K562 (cell line): ENCODE results near the gene ITPR1. TPM values are rescaled to one million over a fixed set of nuclear protein-coding genes. Genes with fewer than 3 reads are reported as not detected.

ENCODE experiments used
- ATF3 ChIP-seq, 2 experiments: fragments of 450-650 bp in 1 of 2; sonication (generic) in 1 of 2; formaldehyde crosslinking in 1 of 2; IDR thresholded peaks in 1 of 2; conservative IDR thresholded peaks in 1 of 2; 2 replicates each; pipeline versions ENCODE4 v1.6.1 to v1.8.1; 2016 to 2023; ENCODE audit warnings: mild to moderate bottlenecking in 2 of 2, moderate library complexity in 2 of 2, inconsistent platforms in 1 of 2, missing genetic modification reagents in 1 of 2
- CBX1 ChIP-seq: sonication (generic); IDR thresholded peaks from 2 replicates; pipeline ENCODE4 v1.6.1; 2016; ENCODE audit warnings: antibody characterized with exemption, low read depth, mild to moderate bottlenecking
- CREB3 ChIP-seq: fragments of 450-650 bp; conservative IDR thresholded peaks from 2 replicates; pipeline ENCODE4 v1.6.1; 2016; ENCODE audit warnings: missing genetic modification characterization, low read depth, mild to moderate bottlenecking, missing compliant biosample characterization, moderate library complexity
- CREB3L1 ChIP-seq: fragments of 450-650 bp; IDR thresholded peaks from 2 replicates; pipeline ENCODE4 v1.6.1; 2014; ENCODE audit warnings: low read depth, mild to moderate bottlenecking, moderate library complexity, borderline replicate concordance
- CREB5 ChIP-seq: fragments of 250-450 bp; sonication (Bioruptor Pico); IDR thresholded peaks from 2 replicates; pipeline ENCODE4 v1.5.0; 2020; ENCODE audit warnings: mild to moderate bottlenecking
- CTBP1 ChIP-seq: fragments of 450-650 bp; IDR thresholded peaks from 2 replicates; pipeline ENCODE4 v1.6.1; 2016; ENCODE audit warnings: borderline replicate concordance
- JUNB ChIP-seq: fragments of 450-650 bp; formaldehyde crosslinking; conservative IDR thresholded peaks from 2 replicates; pipeline ENCODE4 v1.4.0; 2020; ENCODE audit warnings: mild to moderate bottlenecking
- POLR3A ChIP-seq: IDR thresholded peaks from 2 replicates; pipeline ENCODE4 v1.6.1; 2011; ENCODE audit warnings: borderline replicate concordance, mild to moderate bottlenecking, moderate library complexity; ENCODE audit not compliant: insufficient read length, insufficient read depth; ENCODE audit errors: extremely low read depth
- RAD21 ChIP-seq, 2 experiments: fragments of 250-450 bp in 1 of 2; fragments of 450-650 bp in 1 of 2; sonication (Bioruptor Pico) in 1 of 2; formaldehyde crosslinking in 1 of 2; IDR thresholded peaks in 1 of 2; conservative IDR thresholded peaks in 1 of 2; 2 replicates each; pipeline versions ENCODE4 v1.4.0 to v1.8.0; 2020 to 2022; ENCODE audit warnings: mild to moderate bottlenecking in 2 of 2, moderate library complexity in 1 of 2
- RBM39 ChIP-seq: fragments of 200-400 bp; formaldehyde crosslinking; optimal IDR thresholded peaks from 2 replicates; pipeline ENCODE3; 2018; ENCODE audit warnings: low read depth, low read length
- TAF9B ChIP-seq: fragments of 450-650 bp; IDR thresholded peaks from 2 replicates; pipeline ENCODE4 v1.6.1; 2018; ENCODE audit warnings: mild to moderate bottlenecking; ENCODE audit not compliant: partially characterized antibody
- ZBTB7A ChIP-seq: IDR thresholded peaks from 2 replicates; pipeline ENCODE4 v1.6.1; 2011; ENCODE audit warnings: low read depth, mild to moderate bottlenecking, low read length, moderate library complexity, borderline replicate concordance; ENCODE audit not compliant: control insufficient read depth
- ZKSCAN3 ChIP-seq: fragments of 250-450 bp; sonication (Bioruptor Pico); IDR thresholded peaks from 2 replicates; pipeline ENCODE4 v1.4.0; 2020
- ZNF584 ChIP-seq: fragments of 200-800 bp; sonication (Bioruptor generic); IDR thresholded peaks from 2 replicates; pipeline ENCODE4 v1.6.1; 2016; ENCODE audit warnings: low read depth, mild to moderate bottlenecking, missing genetic modification characterization, missing compliant biosample characterization
- ZNF609 ChIP-seq: sonication (generic); formaldehyde crosslinking; IDR thresholded peaks from 2 replicates; pipeline ENCODE4 v1.8.1; 2023; ENCODE audit warnings: missing genetic modification reagents, mild to moderate bottlenecking, borderline replicate concordance
- polyA plus RNA-seq, 8 experiments: library from polyadenylated mRNA; depleted of rRNA in 4 of 8; stranded (reverse) in 5 of 8; unstranded in 3 of 8; fragments of >200 nt; fragmentation: Nextera tagmentation in 2 of 8; fragmentation: Illumina TruSeq in 1 of 8; extraction: Ambion mirVana in 2 of 8; extraction: Trizol in 1 of 8; gene quantifications; 2 replicates each; pipeline versions ENCODE4 v1.2.1 to v1.2.3, GENCODE V29; 2011 to 2014; ENCODE audit warnings: inconsistent platforms in 1 of 8, missing spikeins in 1 of 8
- total RNA-seq, 7 experiments: library from RNA; depleted of rRNA in 6 of 7; stranded (reverse); fragments of >200 nt in 6 of 7; fragmentation: Illumina TruSeq in 2 of 7; extraction: Trizol in 2 of 7; gene quantifications; 2 replicates each; pipeline versions ENCODE4 v1.2.1 to v1.2.3, GENCODE V29; 2011 to 2021; ENCODE audit warnings: low replicate concordance in 1 of 7

ITPR1 gene
- total and polyA plus RNA-seq, 9 of the 15 experiments (the other 6 are each of a cell fraction or from before 2014, with no cell fraction given) = 22.4 to 40.0 (median 27.4) TPM

GRCh38 chr3:4828279-4829030 is 335.3 kb downstream of the ITPR1 start (continued):
- no peak for TF ChIP-seq CBX1
- no peak for TF ChIP-seq ZKSCAN3 (CRISPR knock-in tag)
- no peak for TF ChIP-seq CREB3L1
- TF ChIP-seq CTBP1 = peak; percentile 73
- peak; percentile 54; the same call in 1 of the 2 replicates for TF ChIP-seq ATF3 (IDR thresholded peaks at IDR 0.05)
- no peak for TF ChIP-seq ATF3 (CRISPR knock-in tag; conservative IDR thresholded peaks at IDR 0.05)
- TF ChIP-seq ZNF609 (CRISPR knock-in tag) = 0 out of 2 replicates have a peak, but pooled peaks have one; percentile 55
- TF ChIP-seq POLR3A = no peak
- no peak for TF ChIP-seq CREB5 (CRISPR knock-in tag)
- no peak for TF ChIP-seq RAD21 (CRISPR knock-in tag; conservative IDR thresholded peaks at IDR 0.05 in 1 of 2, IDR thresholded peaks at IDR 0.05 in 1 of 2)
- no peak for TF ChIP-seq ZBTB7A
- no peak for TF ChIP-seq TAF9B
- TF ChIP-seq ZNF584 (CRISPR knock-in tag) = peak; percentile 80
- TF ChIP-seq CREB3 = peak; percentile 40; the same call in 1 of the 2 replicates
- TF ChIP-seq RBM39 = no peak
- TF ChIP-seq JUNB (CRISPR knock-in tag) = no peak
